NK-92 treated with Interleukin-12 subunit alpha and Interleukin-12 subunit beta, amount 100 ng/mL, for 24 hours (cell line): ENCODE measurements around the gene FMNL3.

Experiments used
- DNase-seq: peaks from one replicate; lab custom pipeline; 2025; lab: John Stamatoyannopoulos, UW

Gene FMNL3

GRCh38 chr12:49652921-49653520, 54.2 kb downstream of the FMNL3 start:
- DNase-seq = no peak

- no peak for DNase-seq
Observed at GRCh38 chr12:49651855-49652254, 55.4 kb downstream of the FMNL3 start.

GRCh38 chr12:49649892-49650291, 57.3 kb downstream of the FMNL3 start:
- no peak for DNase-seq

- DNase-seq = no peak
Observed at GRCh38 chr12:49649445-49649844, 57.8 kb downstream of the FMNL3 start.

- no peak for DNase-seq
Observed at GRCh38 chr12:49648712-49649003, 58.5 kb downstream of the FMNL3 start.

- DNase-seq = no peak
Observed at GRCh38 chr12:49647827-49648711, 59.1 kb downstream of the FMNL3 start.

GRCh38 chr12:49646871-49647654, 60.1 kb downstream of the FMNL3 start:
- DNase-seq = no peak

- DNase-seq = no peak
Observed at GRCh38 chr12:49646331-49646830, 60.8 kb downstream of the FMNL3 start.

- no peak for DNase-seq
Observed at GRCh38 chr12:49645146-49646039, 61.8 kb downstream of the FMNL3 start.

- peak; percentile 21 for DNase-seq
Observed at GRCh38 chr12:49644620-49644994, 62.6 kb downstream of the FMNL3 start.

GRCh38 chr12:49643961-49644619, 63.1 kb downstream of the FMNL3 start:
- no peak for DNase-seq

GRCh38 chr12:49643135-49643534, 64.1 kb downstream of the FMNL3 start:
- DNase-seq = no peak

- DNase-seq = no peak
Observed at GRCh38 chr12:49642370-49642802, 64.8 kb downstream of the FMNL3 start.

GRCh38 chr12:49641748-49642369, 65.3 kb downstream of the FMNL3 start:
- DNase-seq = no peak

- DNase-seq = peak; percentile 28
Observed at GRCh38 chr12:49636979-49637755, 70.0 kb downstream of the FMNL3 start.

- DNase-seq = no peak
Observed at GRCh38 chr12:49636574-49636973, 70.6 kb downstream of the FMNL3 start.

GRCh38 chr12:49635656-49636055, 71.5 kb downstream of the FMNL3 start:
- no peak for DNase-seq

GRCh38 chr12:49635036-49635435, 72.2 kb downstream of the FMNL3 start:
- DNase-seq = no peak

- DNase-seq = no peak
Observed at GRCh38 chr12:49633703-49634345, 73.4 kb downstream of the FMNL3 start.
